Transverse colon (tissue), 4 donors: ENCODE measurements around the gene SEPTIN2. TPM values are rescaled to one million over a fixed set of nuclear protein-coding genes. Genes with fewer than 3 reads are reported as not detected.
"Not testable (repeated sequence)": the region's sequence is repeated elsewhere in the genome, so short reads cannot be mapped to it uniquely, and the experiment has no call there.

Experiments
- DNase-seq: peaks from one replicate; pipeline ENCODE4 v3.0.0-alpha.2; 2019
- H3K27ac ChIP-seq, 4 donors: fragments of 200-600 bp; sonication (generic); 2 replicates each; pipeline ENCODE4 v1.5.1; 2016 to 2018; ENCODE audit warnings: inconsistent platforms in 4 of 4
- H3K27me3 ChIP-seq: fragments of 200-600 bp; sonication (generic); 2 replicates; pipeline ENCODE4 v1.5.1; 2017; ENCODE audit warnings: inconsistent platforms
- H3K36me3 ChIP-seq, 4 donors: fragments of 200-600 bp; sonication (generic); 2 replicates each; pipeline ENCODE4 v1.5.1; 2017 to 2019; ENCODE audit warnings: inconsistent platforms in 4 of 4
- H3K4me1 ChIP-seq, 4 donors: fragments of 200-600 bp; sonication (generic); 2 replicates each; pipeline ENCODE4 v1.5.1; 2017 to 2020; ENCODE audit warnings: inconsistent platforms in 4 of 4
- H3K4me3 ChIP-seq, 4 donors: fragments of 200-600 bp; sonication (generic); 1 replicate in 1 of 4; 2 replicates in 3 of 4; pipeline versions ENCODE4 v1.5.1 to v1.6.1; 2017 to 2019; ENCODE audit warnings: inconsistent platforms in 4 of 4
- H3K9me3 ChIP-seq, 2 donors: fragments of 200-600 bp; sonication (generic); 2 replicates each; pipeline ENCODE4 v1.5.1; 2017 to 2019; ENCODE audit warnings: inconsistent platforms in 2 of 2
- CTCF ChIP-seq, 5 experiments: fragments of 200-600 bp in 3 of 5; fragments of 450-650 bp in 2 of 5; sonication (generic) in 3 of 5; IDR thresholded peaks; 1 replicate in 2 of 5; 2 replicates in 3 of 5; pipeline ENCODE4 v1.5.1; 2016 to 2017; ENCODE audit warnings: antibody characterized with exemption in 5 of 5, inconsistent platforms in 3 of 5, mild to moderate bottlenecking in 2 of 5, moderate library complexity in 1 of 5
- EP300 ChIP-seq: sonication (generic); formaldehyde crosslinking; IDR thresholded peaks from one replicate; pipeline ENCODE4 v1.6.1; 2017; ENCODE audit warnings: antibody characterized with exemption, low read depth
- POLR2A ChIP-seq: fragments of 450-650 bp; IDR thresholded peaks from one replicate; pipeline ENCODE4 v1.6.1; 2016; ENCODE audit warnings: antibody characterized with exemption, mild to moderate bottlenecking, moderate library complexity
- POLR2AphosphoS5 ChIP-seq, 3 donors: sonication (generic); formaldehyde crosslinking; IDR thresholded peaks; one replicate each; pipeline ENCODE4 v1.6.1; 2016; ENCODE audit warnings: antibody characterized with exemption in 3 of 3
- WGBS, 2 donors: methylation state at CpG; one replicate each; pipeline ENCODE4 v1.1.5; 2018; ENCODE audit warnings: low coverage in 1 of 2; 5-methylcytosine and 5-hydroxymethylcytosine counted together
- in situ Hi-C, 4 donors: fragments of 200-750 bp; cut with MboI; loops; one replicate each; pipeline versions ENCODE4 v1.15.0 to v1.15.1; 2017; ENCODE audit warnings: low sequenced_read_pairs in 3 of 4, low pct_ligation_motif_present in 1 of 4, low pct_unique_long_range_greater_than_20kb in 1 of 4
- intact Hi-C: fragments of 100-400 bp; cut with DNase I; formaldehyde crosslinking; loops from one replicate; pipeline ENCODE4 v1.15.1; 2023; ENCODE audit warnings: low total_unique reads
- total RNA-seq, 4 donors: library from RNA; depleted of rRNA; stranded (reverse); fragments of >200 nt; gene quantifications; one replicate each; pipeline ENCODE4 v1.1.0, GENCODE V29; 2016

The SEPTIN2 gene
- total RNA-seq, 4 donors from 2014 or later = 116 to 264 (median 180) TPM

GRCh38 chr2:241372361-241372992 is 56.8 kb downstream of the SEPTIN2 start:
- Histone ChIP-seq H3K27ac (peak overlapping the region; percentile 81 to 86 (median 82)), H3K36me3 (no peaks in the 10 kb centered on the region), H3K9me3 (no peaks in the 10 kb centered on the region), H3K4me3 (no peak overlapping the region), H3K4me1 (peaks cover 6 to 70% (median 40%) of the 10 kb centered on the region in 4 donors), H3K27me3 (no peaks in the 10 kb centered on the region)
- intact Hi-C loops = no loop called here
- WGBS, 2 donors = 35 to 70% methylated on average over 4 to 11 of the region's 11 CpGs
- in situ Hi-C loops = no loop called here
- peak; percentile 32 for DNase-seq
- TF ChIP-seq EP300 (no peak), CTCF (IDR thresholded peaks at IDR 0.05) (no peak), POLR2A (no peak), POLR2AphosphoS5 (IDR thresholded peaks at IDR 0.05) (no peak)

GRCh38 chr2:241373446-241373845 is 57.7 kb downstream of the SEPTIN2 start:
- intact Hi-C loops (no loop called here), in situ Hi-C loops (no loop called here)
- no peak for DNase-seq
- no peak for TF ChIP-seq POLR2A
- Histone ChIP-seq H3K27ac (peak overlapping the region; percentile 81 to 86 (median 82)), H3K36me3 (no peaks in the 10 kb centered on the region), H3K4me3 (no peak overlapping the region), H3K4me1 (peaks cover 6 to 75% (median 41%) of the 10 kb centered on the region in 4 donors), H3K9me3 (no peaks in the 10 kb centered on the region), H3K27me3 (no peaks in the 10 kb centered on the region)
- 66 to 75% methylated on average over 3 of the region's 3 CpGs for WGBS, 2 donors

- 67 to 72% methylated on average over 3 to 6 of the region's 6 CpGs for WGBS, 2 donors
- H3K27ac ChIP-seq = peak overlapping the region; percentile 81 to 86 (median 82)
Measured at GRCh38 chr2:241373906-241374305, 58.2 kb downstream of the SEPTIN2 start.

GRCh38 chr2:241375300-241375699 is 59.6 kb downstream of the SEPTIN2 start:
- WGBS, 2 donors = 77 to 83% methylated on average over 1 of the region's 1 CpG
- intact Hi-C loops (no loop called here), in situ Hi-C loops (no loop called here)
- peaks cover 14 to 76% (median 40%) of the 10 kb centered on the region in 4 donors for H3K4me1 ChIP-seq
- peak overlapping the region; percentile 81 to 86 (median 82) for H3K27ac ChIP-seq
- no peak for DNase-seq
- no peaks in the 10 kb centered on the region for H3K9me3 ChIP-seq
- H3K4me3 ChIP-seq = no peak overlapping the region
- TF ChIP-seq POLR2A (no peak), EP300 (no peak), POLR2AphosphoS5 (IDR thresholded peaks at IDR 0.05) (no peak), CTCF (IDR thresholded peaks at IDR 0.05) (no peak)
- no peaks in the 10 kb centered on the region for H3K36me3 ChIP-seq
- no peaks in the 10 kb centered on the region for H3K27me3 ChIP-seq

More at GRCh38 chr2:241373906-241374305, 58.2 kb downstream of the SEPTIN2 start:
- H3K4me3 ChIP-seq, in situ Hi-C loops, H3K36me3 ChIP-seq, intact Hi-C loops, DNase-seq, H3K9me3 ChIP-seq, H3K27me3 ChIP-seq: not testable (repeated sequence)
- peaks cover 10 to 75% (median 42%) of the 10 kb centered on the region in 4 donors for H3K4me1 ChIP-seq

GRCh38 chr2:241376808-241377207 is 61.1 kb downstream of the SEPTIN2 start:
- Histone ChIP-seq H3K27me3 (no peaks in the 10 kb centered on the region), H3K36me3 (no peaks in the 10 kb centered on the region), H3K27ac (peak overlapping the region in 1 of 4 donors; percentile 12), H3K4me1 (peaks cover 11 to 66% (median 33%) of the 10 kb centered on the region in 4 donors), H3K9me3 (no peaks in the 10 kb centered on the region), H3K4me3 (no peak overlapping the region)
- in situ Hi-C loops = no loop called here
- 55 to 60% methylated on average over 2 of the region's 2 CpGs for WGBS, 2 donors
- no peak for TF ChIP-seq EP300
- TF ChIP-seq POLR2A = no peak
- no peak for TF ChIP-seq CTCF (IDR thresholded peaks at IDR 0.05)
- no peak for TF ChIP-seq POLR2AphosphoS5 (IDR thresholded peaks at IDR 0.05)
- intact Hi-C loops = no loop called here
- DNase-seq = no peak
